ENCODE measurements around the gene HNRNPH1. TPM values are rescaled to one million over a fixed set of nuclear protein-coding genes. Genes with fewer than 3 reads are reported as not detected.

HNRNPH1 gene
- polyA plus RNA-seq, 1 donor = 1,181 TPM

DNA sequence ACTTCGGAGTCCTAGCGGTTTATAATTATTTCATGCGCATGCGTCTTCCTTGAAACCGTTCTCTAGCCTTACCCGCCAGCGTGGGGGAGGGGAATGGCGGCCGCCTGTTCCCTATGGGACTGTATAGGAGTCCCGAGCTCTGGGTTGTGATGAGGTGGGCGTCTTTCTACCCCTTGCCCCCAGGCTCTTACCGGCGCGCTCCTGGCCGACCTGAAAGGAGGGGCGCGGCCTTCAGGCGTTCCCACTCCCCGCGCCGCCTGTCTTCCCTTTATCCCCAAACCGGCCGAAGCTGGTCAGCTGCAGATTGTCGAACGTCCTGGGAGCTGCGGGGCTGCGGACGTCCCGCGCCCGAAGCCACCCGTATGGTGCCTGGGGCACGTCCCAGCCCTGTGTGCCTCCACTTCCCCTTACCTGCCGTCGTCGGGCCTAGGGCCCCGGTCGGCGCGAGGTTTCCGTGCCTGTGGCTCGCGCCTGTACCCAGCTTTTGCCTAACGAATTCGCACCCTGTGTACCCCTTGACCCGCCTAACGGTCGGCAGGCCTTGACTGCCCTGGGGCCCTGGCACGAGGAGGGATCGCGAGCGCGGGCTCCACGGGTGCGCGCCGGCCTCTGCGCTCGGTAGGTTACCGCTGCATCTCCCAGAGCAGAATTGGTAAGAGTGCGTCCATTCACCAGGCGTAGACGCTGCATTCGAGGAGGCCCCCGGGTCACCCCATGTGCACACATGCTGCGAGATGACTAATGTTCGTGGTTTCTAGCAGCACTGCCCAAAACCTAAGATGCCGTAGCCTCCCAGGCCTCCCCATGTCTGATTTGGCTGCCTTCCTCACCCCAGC lies 653 bp upstream of the HNRNPH1 start:
- H3K27me3 ChIP-seq (ENCODE audit: control insufficient read depth, insufficient read depth, low read length) = no peaks in the 10 kb centered on the region
- H3K4me1 ChIP-seq (ENCODE audit: control insufficient read depth, insufficient read depth, low read length) = peaks cover 14% of the 10 kb centered on the region
- H3K27ac ChIP-seq (ENCODE audit: low read length) = peak overlapping the region; percentile 97
- no peaks in the 10 kb centered on the region for H3K9me3 ChIP-seq (ENCODE audit: control insufficient read depth, low read depth, low read length)
- H3K36me3 ChIP-seq (ENCODE audit: control insufficient read depth, insufficient read depth, low read length) = peaks cover 23% of the 10 kb centered on the region
- H3K4me3 ChIP-seq (ENCODE audit: low read length) = peak overlapping the region; percentile 100
- DNase-seq = no peak
- no CpG with 5 or more reads among the region's 68 CpGs for WGBS (ENCODE audit: insufficient coverage, low lambda C conversion rate)

DNA sequence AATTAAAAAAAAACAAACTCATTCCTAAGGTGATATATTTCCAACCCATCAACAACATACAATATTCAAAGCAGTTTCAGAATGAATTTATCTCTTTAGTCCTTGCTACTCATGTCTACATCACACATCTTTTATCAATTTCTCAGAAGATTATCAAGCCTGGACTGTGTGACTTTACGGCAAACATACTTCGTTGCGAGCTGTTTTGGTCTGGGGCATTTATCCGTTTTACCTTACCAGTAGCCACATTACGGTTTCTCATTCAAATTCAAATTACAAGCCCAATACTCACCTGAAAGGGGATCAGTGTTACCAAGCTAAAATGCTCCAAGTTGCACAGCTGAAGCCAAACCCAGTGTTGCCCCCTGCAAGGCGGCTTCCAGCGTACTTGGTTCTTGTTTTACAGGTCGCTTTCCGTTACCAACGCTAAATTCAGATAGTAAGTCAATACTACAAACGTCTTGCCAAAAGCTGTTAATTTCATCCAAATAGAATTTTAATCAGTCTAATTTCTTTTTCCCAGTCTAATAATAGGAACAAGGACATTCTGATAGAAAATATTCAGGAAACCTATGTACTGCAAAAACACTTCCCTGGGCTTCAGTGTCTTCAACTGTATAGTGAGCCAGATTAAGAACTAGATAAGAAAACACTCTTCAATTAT lies 1.8 kb downstream of the HNRNPH1 start:
- Histone ChIP-seq H3K9me3 (ENCODE audit: control insufficient read depth, low read depth, low read length) (no peaks in the 10 kb centered on the region), H3K27me3 (ENCODE audit: control insufficient read depth, insufficient read depth, low read length) (no peaks in the 10 kb centered on the region), H3K4me3 (ENCODE audit: low read length) (peak overlapping the region; percentile 100), H3K4me1 (ENCODE audit: control insufficient read depth, insufficient read depth, low read length) (peaks cover 14% of the 10 kb centered on the region), H3K36me3 (ENCODE audit: control insufficient read depth, insufficient read depth, low read length) (peaks cover 46% of the 10 kb centered on the region), H3K27ac (ENCODE audit: low read length) (peak overlapping the region; percentile 50)
- WGBS (ENCODE audit: insufficient coverage, low lambda C conversion rate) = 2% methylated on average over 6 of the region's 11 CpGs
- no peak for DNase-seq

GRCh38 chr5:179620703-179621350 lies 2.6 kb downstream of the HNRNPH1 start:
- H3K27ac ChIP-seq (ENCODE audit: low read length) = no peak overlapping the region
- H3K9me3 ChIP-seq (ENCODE audit: control insufficient read depth, low read depth, low read length) = no peaks in the 10 kb centered on the region
- WGBS (ENCODE audit: insufficient coverage, low lambda C conversion rate) = no CpG with 5 or more reads among the region's 5 CpGs
- no peak for DNase-seq
- peaks cover 55% of the 10 kb centered on the region for H3K36me3 ChIP-seq (ENCODE audit: control insufficient read depth, insufficient read depth, low read length)
- peaks cover 14% of the 10 kb centered on the region for H3K4me1 ChIP-seq (ENCODE audit: control insufficient read depth, insufficient read depth, low read length)
- peak overlapping the region; percentile 100 for H3K4me3 ChIP-seq (ENCODE audit: low read length)
- no peaks in the 10 kb centered on the region for H3K27me3 ChIP-seq (ENCODE audit: control insufficient read depth, insufficient read depth, low read length)

DNA sequence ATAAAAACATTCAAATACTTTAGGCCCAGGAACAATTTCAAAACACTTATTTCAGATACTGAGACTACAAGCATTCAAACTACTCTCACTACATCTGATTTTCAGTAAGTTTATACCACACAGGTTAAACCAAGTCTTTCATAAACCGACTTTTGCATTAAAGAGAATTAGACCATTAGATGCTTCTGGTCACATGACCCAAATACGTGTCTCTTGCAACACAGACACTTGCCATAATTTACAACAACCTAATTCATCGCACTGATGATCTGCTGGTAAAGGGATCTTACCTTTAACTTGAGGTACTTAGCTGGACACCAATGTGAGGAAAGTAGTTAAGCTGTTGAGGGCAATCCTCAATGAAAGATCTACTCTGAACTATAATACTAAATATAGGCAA lies 3.2 kb downstream of the HNRNPH1 start:
- Histone ChIP-seq H3K9me3 (ENCODE audit: control insufficient read depth, low read depth, low read length) (no peaks in the 10 kb centered on the region), H3K36me3 (ENCODE audit: control insufficient read depth, insufficient read depth, low read length) (peaks cover 60% of the 10 kb centered on the region), H3K27me3 (ENCODE audit: control insufficient read depth, insufficient read depth, low read length) (no peaks in the 10 kb centered on the region), H3K4me3 (ENCODE audit: low read length) (peak overlapping the region; percentile 20), H3K4me1 (ENCODE audit: control insufficient read depth, insufficient read depth, low read length) (peaks cover 14% of the 10 kb centered on the region), H3K27ac (ENCODE audit: low read length) (no peak overlapping the region)
- no CpG with 5 or more reads among the region's 3 CpGs for WGBS (ENCODE audit: insufficient coverage, low lambda C conversion rate)
- DNase-seq = peak in 1 of 2 donors; percentile 20

DNA sequence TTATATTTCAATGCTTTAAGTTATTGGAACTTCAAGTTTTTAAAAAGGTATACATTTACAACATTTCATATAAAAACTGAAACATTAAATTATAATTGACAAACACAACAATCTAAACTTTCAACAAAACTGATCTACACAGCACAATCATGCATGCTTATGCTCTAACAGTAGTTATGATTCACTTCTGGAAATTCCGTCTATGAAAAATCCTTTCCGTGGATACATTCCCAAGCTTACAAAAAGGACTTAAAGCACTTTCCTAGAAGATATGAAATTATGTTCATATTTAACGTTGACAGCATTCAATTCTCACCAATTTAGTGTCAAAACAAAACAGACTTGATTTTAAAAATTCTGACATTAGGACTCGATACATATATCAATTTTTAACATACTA lies 3.7 kb downstream of the HNRNPH1 start:
- H3K4me3 ChIP-seq (ENCODE audit: low read length) = peak overlapping the region; percentile 20
- no peak for DNase-seq
- peaks cover 12% of the 10 kb centered on the region for H3K4me1 ChIP-seq (ENCODE audit: control insufficient read depth, insufficient read depth, low read length)
- H3K9me3 ChIP-seq (ENCODE audit: control insufficient read depth, low read depth, low read length) = no peaks in the 10 kb centered on the region
- no peaks in the 10 kb centered on the region for H3K27me3 ChIP-seq (ENCODE audit: control insufficient read depth, insufficient read depth, low read length)
- H3K27ac ChIP-seq (ENCODE audit: low read length) = no peak overlapping the region
- H3K36me3 ChIP-seq (ENCODE audit: control insufficient read depth, insufficient read depth, low read length) = peaks cover 65% of the 10 kb centered on the region
- 0% methylated on average over 2 of the region's 4 CpGs for WGBS (ENCODE audit: insufficient coverage, low lambda C conversion rate)

DNA sequence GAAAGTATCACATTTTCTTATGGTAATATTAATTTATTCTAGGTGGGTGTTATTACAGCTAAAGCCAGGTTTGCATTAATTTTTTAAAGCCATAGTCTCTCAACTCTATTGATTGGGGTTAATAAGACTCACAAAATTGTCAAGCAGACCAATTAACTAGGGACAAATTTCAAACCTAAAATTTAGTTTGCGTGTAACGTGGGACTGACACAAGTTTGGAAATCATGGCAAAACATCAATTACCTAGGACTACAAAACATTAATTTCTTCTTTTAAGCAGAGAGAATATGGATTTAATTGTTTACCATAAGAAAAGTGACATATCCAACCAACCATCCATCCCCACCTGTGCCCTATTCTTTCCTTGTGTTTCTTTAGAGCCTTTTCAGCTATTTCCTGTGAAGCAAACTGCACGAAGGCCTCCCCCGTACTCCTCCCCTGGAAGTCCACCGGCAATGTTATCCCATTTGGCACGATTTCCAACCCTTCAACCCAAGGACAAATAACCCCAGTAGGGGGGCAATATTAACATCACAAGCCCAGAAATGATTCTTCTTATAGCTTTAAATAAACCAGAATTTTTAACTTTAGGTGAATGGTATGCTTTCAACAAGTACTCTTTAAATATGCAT lies 4.4 kb downstream of the HNRNPH1 start:
- no peaks in the 10 kb centered on the region for H3K27me3 ChIP-seq (ENCODE audit: control insufficient read depth, insufficient read depth, low read length)
- no peak overlapping the region for H3K27ac ChIP-seq (ENCODE audit: low read length)
- H3K4me3 ChIP-seq (ENCODE audit: low read length) = peak overlapping the region; percentile 20
- H3K4me1 ChIP-seq (ENCODE audit: control insufficient read depth, insufficient read depth, low read length) = peaks cover 6% of the 10 kb centered on the region
- DNase-seq = no peak
- H3K36me3 ChIP-seq (ENCODE audit: control insufficient read depth, insufficient read depth, low read length) = peaks cover 72% of the 10 kb centered on the region
- WGBS (ENCODE audit: insufficient coverage, low lambda C conversion rate) = no CpG with 5 or more reads among the region's 6 CpGs
- H3K9me3 ChIP-seq (ENCODE audit: control insufficient read depth, low read depth, low read length) = no peaks in the 10 kb centered on the region

DNA sequence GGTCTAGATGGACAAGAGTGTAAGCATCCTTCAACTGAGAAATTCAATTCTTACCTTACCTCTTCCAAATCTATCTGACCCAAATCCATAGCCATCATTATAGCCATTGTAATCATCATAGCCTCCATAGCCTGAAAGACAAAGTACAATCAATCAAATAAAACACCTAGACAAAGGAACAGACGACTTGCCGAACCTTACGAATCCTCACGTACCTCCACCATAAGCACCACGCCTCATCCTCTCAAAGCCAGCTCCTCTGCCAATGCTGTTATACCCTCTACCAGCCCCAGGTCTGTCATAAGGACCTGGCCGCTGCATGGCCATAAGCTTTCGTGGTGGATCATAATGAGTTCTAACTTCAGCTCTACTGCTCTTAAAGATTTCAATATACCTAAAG lies 5.5 kb downstream of the HNRNPH1 start:
- Histone ChIP-seq H3K27ac (ENCODE audit: low read length) (no peak overlapping the region), H3K36me3 (ENCODE audit: control insufficient read depth, insufficient read depth, low read length) (peaks cover 83% of the 10 kb centered on the region), H3K4me1 (ENCODE audit: control insufficient read depth, insufficient read depth, low read length) (peaks cover 6% of the 10 kb centered on the region), H3K4me3 (ENCODE audit: low read length) (no peak overlapping the region), H3K27me3 (ENCODE audit: control insufficient read depth, insufficient read depth, low read length) (no peaks in the 10 kb centered on the region), H3K9me3 (ENCODE audit: control insufficient read depth, low read depth, low read length) (no peaks in the 10 kb centered on the region)
- 100% methylated on average over 2 of the region's 7 CpGs for WGBS (ENCODE audit: insufficient coverage, low lambda C conversion rate)
- no peak for DNase-seq

- WGBS (ENCODE audit: insufficient coverage, low lambda C conversion rate) = 100% methylated on average over 1 of the region's 9 CpGs
- Histone ChIP-seq H3K27me3 (ENCODE audit: control insufficient read depth, insufficient read depth, low read length) (no peaks in the 10 kb centered on the region), H3K9me3 (ENCODE audit: control insufficient read depth, low read depth, low read length) (no peaks in the 10 kb centered on the region), H3K4me3 (ENCODE audit: low read length) (no peak overlapping the region), H3K4me1 (ENCODE audit: control insufficient read depth, insufficient read depth, low read length) (peaks cover 6% of the 10 kb centered on the region), H3K27ac (ENCODE audit: low read length) (no peak overlapping the region), H3K36me3 (ENCODE audit: control insufficient read depth, insufficient read depth, low read length) (peaks cover 87% of the 10 kb centered on the region)
- no peak for DNase-seq
Measured at GRCh38 chr5:179616002-179616594, 7.4 kb downstream of the HNRNPH1 start.

DNA sequence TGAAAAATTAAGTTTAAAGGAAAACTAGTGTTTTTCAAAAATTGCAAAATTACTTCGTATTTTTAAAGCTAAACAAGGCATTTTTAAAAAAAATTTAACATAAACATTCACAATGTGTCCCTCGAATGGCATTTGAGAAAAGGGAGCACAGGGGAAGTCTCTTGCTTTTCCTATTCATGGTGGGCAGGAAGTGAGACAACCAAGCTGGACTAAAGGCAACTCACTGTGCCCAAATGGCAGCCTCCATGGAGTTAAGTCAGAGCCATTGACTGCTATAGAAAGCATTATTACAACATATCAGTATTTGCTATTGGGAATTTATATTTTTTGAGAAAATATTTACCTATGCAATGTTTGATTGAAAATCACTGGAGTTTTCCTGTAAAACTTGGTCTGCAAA lies 8.3 kb downstream of the HNRNPH1 start:
- no peak overlapping the region for H3K4me3 ChIP-seq (ENCODE audit: low read length)
- peaks cover 3% of the 10 kb centered on the region for H3K4me1 ChIP-seq (ENCODE audit: control insufficient read depth, insufficient read depth, low read length)
- no peak overlapping the region for H3K27ac ChIP-seq (ENCODE audit: low read length)
- WGBS (ENCODE audit: insufficient coverage, low lambda C conversion rate) = 88% methylated on average over 1 of the region's 2 CpGs
- H3K27me3 ChIP-seq (ENCODE audit: control insufficient read depth, insufficient read depth, low read length) = no peaks in the 10 kb centered on the region
- H3K36me3 ChIP-seq (ENCODE audit: control insufficient read depth, insufficient read depth, low read length) = peaks cover 87% of the 10 kb centered on the region
- DNase-seq = no peak
- H3K9me3 ChIP-seq (ENCODE audit: control insufficient read depth, low read depth, low read length) = no peaks in the 10 kb centered on the region

- Histone ChIP-seq H3K27ac (ENCODE audit: low read length) (no peak overlapping the region), H3K36me3 (ENCODE audit: control insufficient read depth, insufficient read depth, low read length) (peaks cover 90% of the 10 kb centered on the region), H3K4me3 (ENCODE audit: low read length) (no peak overlapping the region), H3K4me1 (ENCODE audit: control insufficient read depth, insufficient read depth, low read length) (peaks cover 3% of the 10 kb centered on the region), H3K27me3 (ENCODE audit: control insufficient read depth, insufficient read depth, low read length) (no peaks in the 10 kb centered on the region), H3K9me3 (ENCODE audit: control insufficient read depth, low read depth, low read length) (no peaks in the 10 kb centered on the region)
- WGBS (ENCODE audit: insufficient coverage, low lambda C conversion rate) = 55% methylated on average over 2 of the region's 8 CpGs
- no peak for DNase-seq
Measured at GRCh38 chr5:179614745-179615144, 8.7 kb downstream of the HNRNPH1 start.
